Measurements from ENCODE around the gene NPPA. TPM values are rescaled to one million over a fixed set of nuclear protein-coding genes. Genes with fewer than 3 reads are reported as not detected.

NPPA gene
- total RNA-seq, 2 experiments from 2014 or later, result not detected

GRCh38 chr1:11800756-11801433 lies 46.7 kb downstream of the NPPA start:
- H3K79me2 ChIP-seq (ENCODE audit: insufficient read depth, low read depth, low read length), result peaks cover 32% of the 10 kb centered on the region
- POLR2A ChIA-PET, result no interaction called here
- no peaks in the 10 kb centered on the region for H4K20me1 ChIP-seq (ENCODE audit: insufficient read depth, low read length)
- H3K4me3 ChIP-seq (ENCODE audit: low read depth, low read length, poor library complexity, severe bottlenecking), result no peak overlapping the region
- no peak for TF ChIP-seq EZH2phosphoT487 (IDR thresholded peaks at IDR 0.05; ENCODE audit: borderline replicate concordance, low read depth, low read length)
- no peak for TF ChIP-seq CTCF (conservative IDR thresholded peaks at IDR 0.05; ENCODE audit: low read length)
- no peak overlapping the region for H3K4me2 ChIP-seq (ENCODE audit: low read length)
- H3K36me3 ChIP-seq (ENCODE audit: insufficient read depth, low read length), result peaks cover 54% of the 10 kb centered on the region
- H3K9me3 ChIP-seq (ENCODE audit: low read length), result no peaks in the 10 kb centered on the region
- no peak for DNase-seq (ENCODE audit: low spot score)
- H3K9me2 ChIP-seq (ENCODE audit: insufficient read depth, low read length), result no peaks in the 10 kb centered on the region
- no peak overlapping the region for H3K27ac ChIP-seq (ENCODE audit: low read depth, low read length, poor library complexity, severe bottlenecking)
- BruUV-seq (replicated peaks), result no TSS peak
- intact Hi-C loops (cut with micrococcal nuclease; ENCODE audit: unreplicated experiment), result no loop called here
- CTCF ChIA-PET (ENCODE audit: unreplicated experiment), result no interaction called here
- H2AFZ ChIP-seq (ENCODE audit: low read length), result no peak overlapping the region
- H3K4me1 ChIP-seq (ENCODE audit: insufficient read depth, low read length, poor library complexity, severe bottlenecking), result peaks cover 30% of the 10 kb centered on the region

- H3K9me3 ChIP-seq (ENCODE audit: low read length), result no peaks in the 10 kb centered on the region
- no peak overlapping the region for H3K27ac ChIP-seq (ENCODE audit: low read depth, low read length, poor library complexity, severe bottlenecking)
- H3K36me3 ChIP-seq (ENCODE audit: insufficient read depth, low read length), result peaks cover 59% of the 10 kb centered on the region
- POLR2A ChIA-PET, result no interaction called here
- peaks cover 30% of the 10 kb centered on the region for H3K4me1 ChIP-seq (ENCODE audit: insufficient read depth, low read length, poor library complexity, severe bottlenecking)
- CTCF ChIA-PET (ENCODE audit: unreplicated experiment), result no interaction called here
- intact Hi-C loops (cut with micrococcal nuclease; ENCODE audit: unreplicated experiment), result no loop called here
- H3K4me2 ChIP-seq (ENCODE audit: low read length), result no peak overlapping the region
- no peak overlapping the region for H2AFZ ChIP-seq (ENCODE audit: low read length)
- H3K9me2 ChIP-seq (ENCODE audit: insufficient read depth, low read length), result no peaks in the 10 kb centered on the region
- peaks cover 30% of the 10 kb centered on the region for H3K79me2 ChIP-seq (ENCODE audit: insufficient read depth, low read depth, low read length)
- H4K20me1 ChIP-seq (ENCODE audit: insufficient read depth, low read length), result no peaks in the 10 kb centered on the region
- BruUV-seq (replicated peaks), result no TSS peak
- no peak for DNase-seq (ENCODE audit: low spot score)
- no peak for TF ChIP-seq CTCF (conservative IDR thresholded peaks at IDR 0.05; ENCODE audit: low read length)
- no peak for TF ChIP-seq EZH2phosphoT487 (IDR thresholded peaks at IDR 0.05; ENCODE audit: borderline replicate concordance, low read depth, low read length)
- no peak overlapping the region for H3K4me3 ChIP-seq (ENCODE audit: low read depth, low read length, poor library complexity, severe bottlenecking)
Measured at GRCh38 chr1:11800391-11800755, 47.2 kb downstream of the NPPA start.

- DNase-seq (ENCODE audit: low spot score), result no peak
- H4K20me1 ChIP-seq (ENCODE audit: insufficient read depth, low read length), result no peaks in the 10 kb centered on the region
- H3K4me2 ChIP-seq (ENCODE audit: low read length), result no peak overlapping the region
- H3K36me3 ChIP-seq (ENCODE audit: insufficient read depth, low read length), result peaks cover 64% of the 10 kb centered on the region
- no peak overlapping the region for H3K27ac ChIP-seq (ENCODE audit: low read depth, low read length, poor library complexity, severe bottlenecking)
- intact Hi-C loops (cut with micrococcal nuclease; ENCODE audit: unreplicated experiment), result no loop called here
- H3K9me3 ChIP-seq (ENCODE audit: low read length), result no peaks in the 10 kb centered on the region
- CTCF ChIA-PET (ENCODE audit: unreplicated experiment), result no interaction called here
- peaks cover 25% of the 10 kb centered on the region for H3K79me2 ChIP-seq (ENCODE audit: insufficient read depth, low read depth, low read length)
- H3K4me1 ChIP-seq (ENCODE audit: insufficient read depth, low read length, poor library complexity, severe bottlenecking), result peaks cover 29% of the 10 kb centered on the region
- POLR2A ChIA-PET, result no interaction called here
- TF ChIP-seq CTCF (conservative IDR thresholded peaks at IDR 0.05; ENCODE audit: low read length), result no peak
- no peak for TF ChIP-seq EZH2phosphoT487 (IDR thresholded peaks at IDR 0.05; ENCODE audit: borderline replicate concordance, low read depth, low read length)
- BruUV-seq (replicated peaks), result no TSS peak
- H3K9me2 ChIP-seq (ENCODE audit: insufficient read depth, low read length), result no peaks in the 10 kb centered on the region
- no peak overlapping the region for H3K4me3 ChIP-seq (ENCODE audit: low read depth, low read length, poor library complexity, severe bottlenecking)
- H2AFZ ChIP-seq (ENCODE audit: low read length), result no peak overlapping the region
Measured at GRCh38 chr1:11799896-11800295, 47.7 kb downstream of the NPPA start.
